A673 (cell line): Measurements from ENCODE around the gene XAB2. TPM values are rescaled to one million over a fixed set of nuclear protein-coding genes. Genes with fewer than 3 reads are reported as not detected.

Experiments used
- BruUV-seq: library from RNA; stranded (reverse); fragments of 400-500 nt; replicated peaks from 2 replicates; lab custom pipeline; 2021; lab: Mats Ljungman, UMichigan
- CTCF ChIA-PET: fragments of 300-600 bp; sonication (Branson Sonifier 250); formaldehyde crosslinking; loops from one replicate; lab custom pipeline; 2022; ENCODE audit warnings: antibody characterized with exemption; lab: Charles Lee
- POLR2A ChIA-PET: fragments of 300-600 bp; sonication (Branson Sonifier 250); formaldehyde crosslinking; loops from one replicate; lab custom pipeline; 2022; ENCODE audit warnings: antibody characterized with exemption; ENCODE audit not compliant: low non-redundant PET; lab: Charles Lee
- DNase-seq: peaks from one replicate; pipeline ENCODE4 v3.0.0-alpha.2; 2015; ENCODE audit warnings: low spot score
- H3K27ac ChIP-seq: fragments of 200-600 bp; sonication (generic); 2 replicates; pipeline ENCODE4 v1.5.1; 2016; ENCODE audit warnings: mixed run types, low read depth, mild to moderate bottlenecking, mixed read lengths, antibody characterized with exemption, low read length; ENCODE audit not compliant: poor library complexity, severe bottlenecking
- H3K27me3 ChIP-seq: fragments of 200-600 bp; sonication (generic); replicated peaks from 2 replicates; pipeline ENCODE4 v1.6.1; 2017; ENCODE audit warnings: mixed run types, low read depth, mild to moderate bottlenecking, mixed read lengths, antibody characterized with exemption, low read length; ENCODE audit not compliant: insufficient read depth, poor library complexity
- H3K36me3 ChIP-seq: fragments of 200-600 bp; sonication (generic); 2 replicates; pipeline ENCODE4 v1.6.1; 2016; ENCODE audit warnings: mixed run types, mild to moderate bottlenecking, mixed read lengths, antibody characterized with exemption, low read length; ENCODE audit not compliant: insufficient read depth, poor library complexity, severe bottlenecking
- H3K4me1 ChIP-seq: fragments of 200-600 bp; sonication (generic); 2 replicates; pipeline ENCODE4 v1.6.1; 2017; ENCODE audit warnings: mixed run types, mild to moderate bottlenecking, mixed read lengths, antibody characterized with exemption, low read length; ENCODE audit not compliant: insufficient read depth, poor library complexity, severe bottlenecking
- H3K4me3 ChIP-seq: fragments of 200-600 bp; sonication (generic); 2 replicates; pipeline ENCODE4 v1.5.1; 2016; ENCODE audit warnings: low read depth, mixed run types, mild to moderate bottlenecking, mixed read lengths, low read length; ENCODE audit not compliant: poor library complexity, severe bottlenecking
- H3K9me3 ChIP-seq: fragments of 200-600 bp; sonication (generic); 2 replicates; pipeline ENCODE4 v1.6.1; 2016; ENCODE audit warnings: mixed run types, low read depth, mild to moderate bottlenecking, mixed read lengths, antibody characterized with exemption, low read length; ENCODE audit not compliant: poor library complexity, severe bottlenecking
- EZH2 ChIP-seq: fragments of 200-600 bp; sonication (generic); IDR thresholded peaks from 2 replicates; pipeline ENCODE4 v1.6.1; 2017; ENCODE audit warnings: borderline replicate concordance, low read depth, mild to moderate bottlenecking, mixed read lengths, antibody characterized with exemption, low read length; ENCODE audit not compliant: poor library complexity, severe bottlenecking
- intact Hi-C: fragments of 100-400 bp; cut with micrococcal nuclease; formaldehyde crosslinking; loops from one replicate; pipeline ENCODE4 v1.10.0; 2022; ENCODE audit not compliant: unreplicated experiment
- total RNA-seq: library from RNA; stranded (reverse); gene quantifications from 2 replicates; pipeline ENCODE4 v1.2.3, GENCODE V29; 2021
- TF ChIP-seq, protein P1 (sequence below): fragments of 300-800, 200-600 bp; sonication (generic); conservative IDR thresholded peaks from 2 replicates; pipeline ENCODE4 v1.5.1; 2017; ENCODE audit warnings: low read depth, mild to moderate bottlenecking, antibody characterized with exemption, low read length, moderate library complexity, mixed read lengths

The XAB2 gene
- total RNA-seq, 1 experiment from 2014 or later = 46.8 TPM

DNA sequence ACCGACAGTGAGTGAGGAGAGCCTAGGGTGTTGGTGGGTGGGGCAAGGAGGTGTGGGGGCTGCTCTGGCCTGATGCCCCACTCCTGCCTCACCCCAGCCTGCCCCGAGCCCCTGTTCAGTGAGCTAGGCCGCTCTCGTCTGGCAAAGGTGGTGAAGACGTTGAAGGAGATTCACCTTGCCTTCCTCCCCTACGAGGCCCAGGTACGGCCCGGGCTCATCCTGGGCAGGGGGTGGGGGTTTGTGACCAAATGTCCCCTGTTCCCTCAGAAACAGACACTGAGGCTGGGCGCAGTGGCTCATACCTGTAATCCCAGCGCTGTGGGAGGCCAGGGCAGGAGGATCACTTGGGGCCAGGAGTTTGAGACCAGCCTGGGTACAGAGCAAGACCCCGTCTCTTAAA is 11.5 kb upstream of the XAB2 start:
- no peaks in the 10 kb centered on the region for H3K36me3 ChIP-seq
- no peaks in the 10 kb centered on the region for H3K27me3 ChIP-seq
- intact Hi-C loops = no loop called here
- no peak for DNase-seq
- H3K4me3 ChIP-seq = no peak overlapping the region
- CTCF ChIA-PET = no interaction called here
- POLR2A ChIA-PET = no interaction called here
- BruUV-seq = no TSS peak
- TF ChIP-seq, protein P1, sequence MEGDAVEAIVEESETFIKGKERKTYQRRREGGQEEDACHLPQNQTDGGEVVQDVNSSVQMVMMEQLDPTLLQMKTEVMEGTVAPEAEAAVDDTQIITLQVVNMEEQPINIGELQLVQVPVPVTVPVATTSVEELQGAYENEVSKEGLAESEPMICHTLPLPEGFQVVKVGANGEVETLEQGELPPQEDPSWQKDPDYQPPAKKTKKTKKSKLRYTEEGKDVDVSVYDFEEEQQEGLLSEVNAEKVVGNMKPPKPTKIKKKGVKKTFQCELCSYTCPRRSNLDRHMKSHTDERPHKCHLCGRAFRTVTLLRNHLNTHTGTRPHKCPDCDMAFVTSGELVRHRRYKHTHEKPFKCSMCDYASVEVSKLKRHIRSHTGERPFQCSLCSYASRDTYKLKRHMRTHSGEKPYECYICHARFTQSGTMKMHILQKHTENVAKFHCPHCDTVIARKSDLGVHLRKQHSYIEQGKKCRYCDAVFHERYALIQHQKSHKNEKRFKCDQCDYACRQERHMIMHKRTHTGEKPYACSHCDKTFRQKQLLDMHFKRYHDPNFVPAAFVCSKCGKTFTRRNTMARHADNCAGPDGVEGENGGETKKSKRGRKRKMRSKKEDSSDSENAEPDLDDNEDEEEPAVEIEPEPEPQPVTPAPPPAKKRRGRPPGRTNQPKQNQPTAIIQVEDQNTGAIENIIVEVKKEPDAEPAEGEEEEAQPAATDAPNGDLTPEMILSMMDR = no peak
- TF ChIP-seq EZH2 = no peak
- peaks cover 9% of the 10 kb centered on the region for H3K4me1 ChIP-seq
- no peaks in the 10 kb centered on the region for H3K9me3 ChIP-seq
- no peak overlapping the region for H3K27ac ChIP-seq

DNA sequence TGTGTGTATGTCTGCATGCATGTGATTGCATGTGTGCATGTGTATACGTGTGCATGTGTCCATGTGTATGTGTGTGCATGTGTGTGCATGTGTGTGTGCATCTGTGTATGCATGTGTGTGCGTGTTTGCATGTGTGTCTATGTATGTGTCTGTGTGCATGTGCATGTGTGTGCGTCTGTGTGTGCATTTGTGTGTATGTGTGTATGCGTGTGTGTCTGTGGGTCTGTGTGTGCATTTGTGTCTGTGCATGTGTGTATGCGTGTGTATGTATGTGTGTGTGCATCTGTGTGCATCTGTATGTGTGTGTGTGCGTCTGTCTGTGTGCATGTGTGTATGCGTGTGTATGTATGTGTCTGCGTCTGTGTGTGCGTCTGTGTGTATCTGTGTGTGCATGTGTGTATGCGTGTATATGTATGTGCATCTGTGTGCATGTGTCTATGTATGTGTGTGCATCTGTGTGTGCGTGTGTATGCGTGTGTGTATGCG is 10.6 kb upstream of the XAB2 start:
- ChIA-PET CTCF (no interaction called here), POLR2A (no interaction called here)
- no peak overlapping the region for H3K4me3 ChIP-seq
- no peaks in the 10 kb centered on the region for H3K36me3 ChIP-seq
- no peaks in the 10 kb centered on the region for H3K9me3 ChIP-seq
- no peak overlapping the region for H3K27ac ChIP-seq
- TF ChIP-seq, protein P1 = no peak
- TF ChIP-seq EZH2 = no peak
- no TSS peak for BruUV-seq
- H3K4me1 ChIP-seq = peaks cover 9% of the 10 kb centered on the region
- intact Hi-C loops = no loop called here
- no peaks in the 10 kb centered on the region for H3K27me3 ChIP-seq
- no peak for DNase-seq

DNA sequence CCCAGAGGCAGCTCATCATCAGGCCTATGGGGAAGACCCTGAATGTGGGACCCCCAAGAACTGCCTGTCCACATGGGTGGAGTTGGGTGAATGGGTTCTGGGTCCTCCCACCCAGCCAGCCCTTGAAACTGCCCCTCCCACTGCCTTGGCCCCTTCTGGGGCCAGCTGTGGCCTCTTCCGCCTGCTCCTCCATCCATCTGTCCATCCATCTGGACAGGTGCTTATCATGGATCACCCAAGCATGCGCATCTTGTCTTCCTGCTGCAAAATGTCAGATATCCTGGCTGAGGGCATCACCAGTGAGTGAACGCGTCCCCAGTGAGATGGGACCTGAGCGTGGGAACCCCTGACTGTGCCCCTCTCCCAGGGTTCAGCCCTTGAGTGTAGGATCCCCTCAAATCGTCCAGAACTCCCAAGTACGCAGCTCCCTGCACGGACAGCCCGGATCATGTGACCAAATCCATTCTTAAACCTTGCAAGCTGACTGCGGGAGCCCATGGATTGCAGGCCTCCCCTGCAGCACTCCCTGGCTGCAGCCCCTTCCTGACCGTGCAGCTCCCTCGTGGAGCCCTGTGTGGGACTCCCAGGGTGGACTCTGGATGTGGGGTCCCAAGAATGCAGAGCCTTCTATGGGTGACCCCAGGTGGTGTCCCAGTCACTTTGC is 9.6 kb upstream of the XAB2 start:
- H3K36me3 ChIP-seq = no peaks in the 10 kb centered on the region
- no peaks in the 10 kb centered on the region for H3K9me3 ChIP-seq
- TF ChIP-seq, protein P1 = no peak
- TF ChIP-seq EZH2 = no peak
- no peak overlapping the region for H3K27ac ChIP-seq
- BruUV-seq = no TSS peak
- DNase-seq = no peak
- POLR2A ChIA-PET = no interaction called here
- no peak overlapping the region for H3K4me3 ChIP-seq
- CTCF ChIA-PET = no interaction called here
- H3K4me1 ChIP-seq = peaks cover 9% of the 10 kb centered on the region
- intact Hi-C loops = no loop called here
- no peaks in the 10 kb centered on the region for H3K27me3 ChIP-seq
